ENCODE data around the gene NDUFB11. TPM values are rescaled to one million over a fixed set of nuclear protein-coding genes. Genes with fewer than 3 reads are reported as not detected.
A peak's percentile ranks its signal among the peaks of the same experiment; 100 is the strongest.

NDUFB11 gene
- total and polyA plus RNA-seq, 2 donors (not counting 3 experiments of a cell fraction or from before 2014, with no cell fraction given): 65.2 to 88.0 TPM

DNA sequence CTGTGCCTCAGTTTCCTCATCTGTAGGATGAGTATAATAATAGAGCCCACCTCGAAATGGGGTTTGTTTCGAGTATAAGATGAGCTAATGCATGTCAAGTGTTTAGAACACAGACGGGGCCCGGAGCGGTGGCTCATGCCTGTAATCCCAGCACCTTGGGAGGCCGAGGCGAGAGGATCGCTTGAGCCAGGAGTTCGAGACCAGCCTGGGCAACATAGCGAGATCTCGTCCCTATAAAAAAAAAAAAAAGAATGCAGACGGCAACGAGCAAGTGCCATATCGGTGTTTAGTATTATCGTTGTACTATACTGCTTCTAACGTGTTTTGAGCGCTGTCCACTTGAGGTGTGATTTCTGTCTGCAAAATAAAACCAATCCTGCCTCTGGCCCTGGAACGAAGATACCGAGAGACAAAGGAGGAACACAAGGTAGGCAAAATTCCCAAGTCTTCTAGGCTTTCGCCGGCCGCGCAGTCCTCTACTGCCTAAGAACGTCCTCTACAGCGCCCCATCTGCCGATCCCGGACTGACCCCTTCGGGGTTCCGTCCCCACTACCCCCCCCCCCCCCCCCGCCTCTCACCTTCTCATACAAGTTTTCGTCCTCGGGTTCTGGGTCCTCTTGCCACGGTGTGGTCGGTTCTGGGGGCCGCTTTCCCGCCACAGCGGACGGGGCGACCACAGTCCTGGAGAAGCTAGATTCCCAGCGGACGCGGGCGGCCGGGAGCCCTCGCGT lies 442 bp downstream of the NDUFB11 start:
- intact Hi-C loops (cut with micrococcal nuclease) (no loop called here), dilution Hi-C loops (cut with MboI; ENCODE audit: extremely low pct_ligation_motif_present, low sequenced_read_pairs) (no loop called here)
- POLR2A ChIA-PET: interaction anchor here (1.6 kb wide), 1 partner anchor 9 kb away, joined by 4 read pairs; no protein-coding TSS in a partner anchor
- TF ChIP-seq, protein P1, sequence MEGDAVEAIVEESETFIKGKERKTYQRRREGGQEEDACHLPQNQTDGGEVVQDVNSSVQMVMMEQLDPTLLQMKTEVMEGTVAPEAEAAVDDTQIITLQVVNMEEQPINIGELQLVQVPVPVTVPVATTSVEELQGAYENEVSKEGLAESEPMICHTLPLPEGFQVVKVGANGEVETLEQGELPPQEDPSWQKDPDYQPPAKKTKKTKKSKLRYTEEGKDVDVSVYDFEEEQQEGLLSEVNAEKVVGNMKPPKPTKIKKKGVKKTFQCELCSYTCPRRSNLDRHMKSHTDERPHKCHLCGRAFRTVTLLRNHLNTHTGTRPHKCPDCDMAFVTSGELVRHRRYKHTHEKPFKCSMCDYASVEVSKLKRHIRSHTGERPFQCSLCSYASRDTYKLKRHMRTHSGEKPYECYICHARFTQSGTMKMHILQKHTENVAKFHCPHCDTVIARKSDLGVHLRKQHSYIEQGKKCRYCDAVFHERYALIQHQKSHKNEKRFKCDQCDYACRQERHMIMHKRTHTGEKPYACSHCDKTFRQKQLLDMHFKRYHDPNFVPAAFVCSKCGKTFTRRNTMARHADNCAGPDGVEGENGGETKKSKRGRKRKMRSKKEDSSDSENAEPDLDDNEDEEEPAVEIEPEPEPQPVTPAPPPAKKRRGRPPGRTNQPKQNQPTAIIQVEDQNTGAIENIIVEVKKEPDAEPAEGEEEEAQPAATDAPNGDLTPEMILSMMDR (IDR thresholded peaks at IDR 0.05; ENCODE audit: extremely low read depth in 1 of 2, insufficient read depth in 1 of 2, low read depth in 1 of 2, low read length in 2 of 2): peak in 1 of 2 donors; percentile 3
- TF ChIP-seq GATA2 (IDR thresholded peaks at IDR 0.05; ENCODE audit: insufficient read depth, insufficient read length, low read depth, low read length): no peak
- Histone ChIP-seq H3K27ac (ENCODE audit: insufficient read depth, low read depth, low read length) (peak overlapping the region; percentile 58), H3K9me3 (replicated peaks; ENCODE audit: control insufficient read depth, insufficient read depth, low read length) (no peaks in the 10 kb centered on the region), H3K9ac (replicated peaks; ENCODE audit: extremely low read depth, insufficient read depth, low read length) (peak overlapping the region; percentile 86), H3K9me1 (replicated peaks; ENCODE audit: control insufficient read depth, extremely low read depth, insufficient read depth, low read length) (no peaks in the 10 kb centered on the region), H3K4me3 (replicated peaks in 1 of 3; ENCODE audit: insufficient read depth in 1 of 3, low read depth in 1 of 3, low read length in 3 of 3) (peak overlapping the region; percentile 79 to 98 (median 86)), H3K27me3 (ENCODE audit: control insufficient read depth in 2 of 2, insufficient read depth in 2 of 2, low read length in 2 of 2) (no peaks in the 10 kb centered on the region), H3K4me1 (ENCODE audit: control insufficient read depth, extremely low read depth, insufficient read depth, low read length) (peaks cover 15% of the 10 kb centered on the region), H3K79me2 (ENCODE audit: control insufficient read depth, insufficient read depth, low read length) (peaks cover 50% of the 10 kb centered on the region), H3K36me3 (ENCODE audit: control insufficient read depth in 2 of 2, extremely low read depth in 1 of 2, insufficient read depth in 2 of 2, low read length in 2 of 2) (peaks cover 0 to 7% of the 10 kb centered on the region in 2 experiments), H2AFZ (ENCODE audit: low read depth, low read length) (peak overlapping the region; percentile 51), H3K4me2 (ENCODE audit: insufficient read depth, low read length) (peak overlapping the region; percentile 78), H4K20me1 (replicated peaks; ENCODE audit: control insufficient read depth, extremely low read depth, insufficient read depth, low read length) (no peaks in the 10 kb centered on the region)
- DNase-seq (ENCODE audit: low read depth, low spot score) (no peak), FAIRE-seq (peak; percentile 73)
- CTCF ChIA-PET: interaction anchor here (1.0 to 1.3 kb wide), 3 partner anchors 9 to 74 kb away, joined by 4 to 11 read pairs (median 5); no protein-coding TSS in a partner anchor
- BruUV-seq (replicated peaks): TSS peak; percentile 61

DNA sequence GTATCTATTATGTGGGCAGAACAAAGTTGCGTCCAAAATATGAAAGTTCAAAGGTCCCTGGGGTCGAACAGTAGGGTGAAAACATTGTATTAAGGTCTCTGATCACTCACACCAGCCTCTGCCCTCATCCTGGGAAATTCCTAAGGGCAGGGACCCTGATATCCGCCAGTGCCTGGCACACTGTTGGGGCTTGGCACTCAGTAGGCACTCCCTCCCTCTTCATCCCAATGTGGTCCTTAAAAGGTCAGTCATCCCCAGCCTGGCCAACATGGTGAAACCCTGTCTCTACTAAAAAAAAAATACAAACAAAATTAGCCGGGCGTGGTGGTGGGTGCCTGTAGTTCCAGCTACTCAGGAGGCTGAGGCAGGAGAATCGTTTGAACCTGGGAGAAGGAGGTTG lies 6.3 kb downstream of the NDUFB11 start:
- Histone ChIP-seq H3K9ac (replicated peaks; ENCODE audit: extremely low read depth, insufficient read depth, low read length) (no peak overlapping the region), H3K4me3 (replicated peaks in 1 of 3; ENCODE audit: insufficient read depth in 1 of 3, low read depth in 1 of 3, low read length in 3 of 3) (no peak overlapping the region), H3K9me3 (replicated peaks; ENCODE audit: control insufficient read depth, insufficient read depth, low read length) (no peaks in the 10 kb centered on the region), H3K27me3 (ENCODE audit: control insufficient read depth in 2 of 2, insufficient read depth in 2 of 2, low read length in 2 of 2) (no peaks in the 10 kb centered on the region), H3K27ac (ENCODE audit: insufficient read depth, low read depth, low read length) (no peak overlapping the region), H4K20me1 (replicated peaks; ENCODE audit: control insufficient read depth, extremely low read depth, insufficient read depth, low read length) (no peaks in the 10 kb centered on the region), H3K79me2 (ENCODE audit: control insufficient read depth, insufficient read depth, low read length) (peaks cover 4% of the 10 kb centered on the region), H3K9me1 (replicated peaks; ENCODE audit: control insufficient read depth, extremely low read depth, insufficient read depth, low read length) (no peaks in the 10 kb centered on the region), H2AFZ (ENCODE audit: low read depth, low read length) (no peak overlapping the region), H3K36me3 (ENCODE audit: control insufficient read depth in 2 of 2, extremely low read depth in 1 of 2, insufficient read depth in 2 of 2, low read length in 2 of 2) (peaks cover 0 to 7% of the 10 kb centered on the region in 2 experiments), H3K4me2 (ENCODE audit: insufficient read depth, low read length) (no peak overlapping the region), H3K4me1 (ENCODE audit: control insufficient read depth, extremely low read depth, insufficient read depth, low read length) (no peaks in the 10 kb centered on the region)
- no TSS peak for BruUV-seq (replicated peaks)
- intact Hi-C loops (cut with micrococcal nuclease): no loop called here
- TF ChIP-seq POLR2A (IDR thresholded peaks at IDR 0.05; ENCODE audit: low read depth, low read length) (no peak), GATA2 (IDR thresholded peaks at IDR 0.05; ENCODE audit: insufficient read depth, insufficient read length, low read depth, low read length) (no peak), POLR2AphosphoS5 (IDR thresholded peaks at IDR 0.05; ENCODE audit: insufficient read depth, low read depth, low read length) (no peak), MYC (IDR thresholded peaks at IDR 0.05; ENCODE audit: low read depth, low read length) (no peak), FOS (IDR thresholded peaks at IDR 0.05; ENCODE audit: borderline replicate concordance, insufficient read depth, low read length) (no peak), JUN (IDR thresholded peaks at IDR 0.05; ENCODE audit: borderline replicate concordance, insufficient read depth, insufficient read length, low read depth) (no peak), EZH2 (IDR thresholded peaks at IDR 0.05; ENCODE audit: borderline replicate concordance, low read depth, low read length, severe bottlenecking) (no peak)
- TF ChIP-seq, protein P1 (IDR thresholded peaks at IDR 0.05; ENCODE audit: extremely low read depth in 1 of 2, insufficient read depth in 1 of 2, low read depth in 1 of 2, low read length in 2 of 2): no peak
- TF ChIP-seq, protein P2, sequence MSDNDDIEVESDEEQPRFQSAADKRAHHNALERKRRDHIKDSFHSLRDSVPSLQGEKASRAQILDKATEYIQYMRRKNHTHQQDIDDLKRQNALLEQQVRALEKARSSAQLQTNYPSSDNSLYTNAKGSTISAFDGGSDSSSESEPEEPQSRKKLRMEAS (IDR thresholded peaks at IDR 0.05; ENCODE audit: insufficient read depth, insufficient read length): no peak
- FAIRE-seq (no peak), DNase-seq (ENCODE audit: low read depth, low spot score) (no peak)
- dilution Hi-C loops (cut with MboI; ENCODE audit: extremely low pct_ligation_motif_present, low sequenced_read_pairs): no loop called here
- ChIA-PET CTCF (no interaction called here), POLR2A (no interaction called here)
